ENCODE results near the gene METTL1. TPM values are rescaled to one million over a fixed set of nuclear protein-coding genes. Genes with fewer than 3 reads are reported as not detected.
A peak's percentile ranks its signal among the peaks of the same experiment; 100 is the strongest.

Gene METTL1
- total RNA-seq, 4 donors from 2014 or later = 6.5 to 17.7 (median 10.1) TPM

GRCh38 chr12:57770734-57771133, 1.2 kb downstream of the METTL1 start:
- DNase-seq (ENCODE audit: low spot score in 2 of 2) = no peak
- TF ChIP-seq POLR2A (IDR thresholded peaks at IDR 0.05) (no peak), CTCF (IDR thresholded peaks at IDR 0.05) (no peak), EP300 (IDR thresholded peaks at IDR 0.05) (no peak)
- Histone ChIP-seq H3K36me3 (peaks cover 0 to 41% (median 0%) of the 10 kb centered on the region in 3 donors), H3K27me3 (peaks cover 0 to 17% of the 10 kb centered on the region in 2 donors), H3K4me3 (no peak overlapping the region), H3K27ac (no peak overlapping the region), H3K4me1 (peaks cover 0 to 42% (median 24%) of the 10 kb centered on the region in 4 donors), H3K9me3 (no peaks in the 10 kb centered on the region)
- WGBS, 2 donors = 76 to 84% methylated on average over 4 of the region's 4 CpGs

GRCh38 chr12:57769594-57769993, 2.3 kb downstream of the METTL1 start:
- no peaks in the 10 kb centered on the region for H3K9me3 ChIP-seq
- no peak for DNase-seq (ENCODE audit: low spot score in 2 of 2)
- WGBS, 2 donors = 90 to 98% methylated on average over 10 to 11 of the region's 11 CpGs
- peaks cover 2 to 28% of the 10 kb centered on the region in 2 donors for H3K27me3 ChIP-seq
- peaks cover 0 to 53% (median 35%) of the 10 kb centered on the region in 4 donors for H3K4me1 ChIP-seq
- no peak overlapping the region for H3K27ac ChIP-seq
- no peak overlapping the region for H3K4me3 ChIP-seq
- no peak for TF ChIP-seq CTCF (IDR thresholded peaks at IDR 0.05)
- no peak for TF ChIP-seq POLR2A (IDR thresholded peaks at IDR 0.05)
- no peak for TF ChIP-seq EP300 (IDR thresholded peaks at IDR 0.05)
- H3K36me3 ChIP-seq = peaks cover 0 to 34% (median 0%) of the 10 kb centered on the region in 3 donors

- Histone ChIP-seq H3K9me3 (no peaks in the 10 kb centered on the region), H3K4me1 (peaks cover 0 to 44% (median 35%) of the 10 kb centered on the region in 4 donors), H3K4me3 (no peak overlapping the region), H3K27me3 (peaks cover 2 to 45% of the 10 kb centered on the region in 2 donors), H3K27ac (no peak overlapping the region), H3K36me3 (peaks cover 0 to 30% (median 0%) of the 10 kb centered on the region in 3 donors)
- TF ChIP-seq EP300 (IDR thresholded peaks at IDR 0.05) = no peak
- no peak for TF ChIP-seq CTCF (IDR thresholded peaks at IDR 0.05)
- no peak for TF ChIP-seq POLR2A (IDR thresholded peaks at IDR 0.05)
- 91 to 94% methylated on average over 3 of the region's 3 CpGs for WGBS, 2 donors
- no peak for DNase-seq (ENCODE audit: low spot score in 2 of 2)
Measured at GRCh38 chr12:57767876-57768275, 4.0 kb downstream of the METTL1 start.

- DNase-seq (ENCODE audit: low spot score in 2 of 2) = no peak
- TF ChIP-seq CTCF (IDR thresholded peaks at IDR 0.05) (no peak), EP300 (IDR thresholded peaks at IDR 0.05) (no peak), POLR2A (IDR thresholded peaks at IDR 0.05) (no peak)
- Histone ChIP-seq H3K36me3 (peaks cover 0 to 30% (median 0%) of the 10 kb centered on the region in 3 donors), H3K9me3 (no peaks in the 10 kb centered on the region), H3K4me1 (peaks cover 0 to 43% (median 35%) of the 10 kb centered on the region in 4 donors), H3K27ac (no peak overlapping the region), H3K27me3 (peaks cover 2 to 49% of the 10 kb centered on the region in 2 donors), H3K4me3 (no peak overlapping the region)
Measured at GRCh38 chr12:57767305-57767698, 4.6 kb downstream of the METTL1 start.

GRCh38 chr12:57766464-57767304, 5.2 kb downstream of the METTL1 start, which contains the start of gene CYP27B1:
Gene CYP27B1 (minus strand): TSS chr12:57767078. CDS start chr12:57767041, 37 bp downstream.
- peaks cover 2 to 49% of the 10 kb centered on the region in 2 donors for H3K27me3 ChIP-seq
- no peak for DNase-seq (ENCODE audit: low spot score in 2 of 2)
- no peak for TF ChIP-seq CTCF (IDR thresholded peaks at IDR 0.05)
- TF ChIP-seq POLR2A (IDR thresholded peaks at IDR 0.05) = no peak
- TF ChIP-seq EP300 (IDR thresholded peaks at IDR 0.05) = no peak

More at GRCh38 chr12:57766464-57767304, 5.2 kb downstream of the METTL1 start, which contains the start of gene CYP27B1:
- H3K4me3 ChIP-seq = peak within 1 kb of the TSS in 3 of 4 donors; percentile 12 to 46 (median 41)
- no peaks in the 10 kb centered on the region for H3K9me3 ChIP-seq
- H3K27ac ChIP-seq = no peak within 1 kb of the TSS
- H3K36me3 ChIP-seq = peaks cover 0 to 30% (median 0%) of the 10 kb centered on the region in 3 donors
- 3 to 7% methylated on average over 25 to 38 of the region's 38 CpGs for WGBS, 2 donors
- H3K4me1 ChIP-seq = peaks cover 0 to 43% (median 35%) of the 10 kb centered on the region in 4 donors

Measured in tibial nerve (tissue), 4 donors.